Motor neuron (in vitro differentiated cells): ENCODE results near the gene ATL2. TPM values are rescaled to one million over a fixed set of nuclear protein-coding genes. Genes with fewer than 3 reads are reported as not detected.

Experiments used
- ATAC-seq, 8 experiments: fragments of 200-7000 bp; cut with Tn5 transposase; replicated peaks in 6 of 8; 2 replicates each; pipeline ENCODE4 v1.8.0; 2021; ENCODE audit warnings: mild to moderate bottlenecking in 8 of 8, moderate library complexity in 8 of 8
- H3K27ac ChIP-seq, 2 donors: fragments of 250-450 bp; sonication (Bioruptor Pico); 2 replicates each; pipeline ENCODE4 v1.9.0; 2021; ENCODE audit warnings: antibody characterized with exemption in 2 of 2, mild to moderate bottlenecking in 2 of 2, moderate library complexity in 1 of 2
- H3K4me1 ChIP-seq, 2 donors: fragments of 250-450 bp; sonication (Bioruptor Pico); replicated peaks in 1 of 2; 2 replicates each; pipeline ENCODE4 v1.6.1; 2021; ENCODE audit warnings: antibody characterized with exemption in 2 of 2, mild to moderate bottlenecking in 2 of 2, moderate library complexity in 1 of 2
- H3K4me3 ChIP-seq, 5 donors: fragments of 250-450 bp; sonication (Bioruptor Pico); 2 replicates each; pipeline ENCODE4 v1.9.0; 2021; ENCODE audit warnings: antibody characterized with exemption in 5 of 5, mild to moderate bottlenecking in 5 of 5, moderate library complexity in 4 of 5
- WGBS, 10 experiments: fragments of 450-650 bp; shearing (Covaris generic); methylation state at CpG; one replicate each; pipeline ENCODE4 v1.0.0; 2022; 5-methylcytosine and 5-hydroxymethylcytosine counted together
- in situ Hi-C, 9 experiments: fragments of 400-800 bp; cut with MboI; loops; one replicate each; pipeline ENCODE4 v1.15.0; 2021; ENCODE audit warnings: low sequenced_read_pairs in 9 of 9, low pct_unique_long_range_greater_than_20kb in 2 of 9; ENCODE audit not compliant: unreplicated experiment in 9 of 9
- total RNA-seq, 8 experiments: library from RNA; unstranded; fragments of 300-600 nt; gene quantifications; 2 replicates each; pipeline versions ENCODE4 v1.2.3 to v1.2.4, GENCODE V29; 2022

The ATL2 gene
- total RNA-seq, 8 experiments from 2014 or later = 21.7 to 76.5 (median 49.1) TPM

DNA sequence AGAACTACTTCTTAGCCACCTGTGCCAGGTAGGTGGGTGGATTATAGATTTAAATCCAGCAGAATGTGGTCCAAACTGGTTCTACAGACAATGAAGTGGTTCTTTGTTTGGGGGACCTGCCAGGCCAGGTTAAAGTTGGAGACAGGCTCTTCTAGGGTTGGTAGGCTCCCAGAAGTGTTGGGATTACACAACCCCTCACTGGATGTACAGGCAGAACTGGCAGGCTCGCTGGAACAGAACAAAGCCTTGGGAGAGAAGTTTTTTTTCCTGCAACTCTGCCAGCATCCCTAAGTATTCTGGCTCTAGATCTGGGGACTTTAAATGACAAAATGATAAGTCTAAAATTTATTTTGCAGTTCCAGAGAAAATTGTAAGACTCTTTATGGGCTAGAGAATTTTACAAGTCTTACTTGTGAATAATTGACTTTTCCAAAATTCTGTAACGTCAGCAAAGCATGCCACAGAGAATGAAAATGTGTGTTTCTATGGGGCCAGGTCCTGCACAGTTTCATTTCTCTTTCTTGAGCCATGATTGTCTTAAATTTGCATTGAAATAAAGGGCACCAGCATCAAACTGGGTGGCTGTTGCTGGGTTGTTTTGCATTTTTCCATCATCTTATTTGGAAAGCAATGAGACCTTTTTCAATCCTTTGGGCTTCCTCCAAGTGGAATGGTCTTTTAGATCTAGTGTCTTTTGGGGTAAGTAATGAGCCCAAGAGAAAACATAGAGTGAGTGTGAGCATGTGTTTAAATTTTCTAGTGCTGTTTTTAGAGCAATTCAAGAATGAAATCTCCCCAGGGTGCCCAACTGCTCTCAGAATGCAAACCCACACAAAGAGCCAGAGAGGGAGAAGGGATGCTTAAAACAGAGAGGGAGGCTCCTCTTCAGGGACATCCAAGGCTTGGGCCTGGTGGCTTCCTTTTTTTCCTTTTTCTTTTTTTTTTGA, 32.4 kb upstream of the ATL2 start:
- in situ Hi-C loops = no loop called here

GRCh38 chr2:38407111-38407682, 30.1 kb upstream of the ATL2 start:
- no peak overlapping the region for H3K4me3 ChIP-seq
- no peak overlapping the region for H3K27ac ChIP-seq
- peaks cover 0 to 3% of the 10 kb centered on the region in 2 donors for H3K4me1 ChIP-seq
- ATAC-seq = peak in 1 of 8 experiments; percentile 79
- 20 to 100% (median 71%) methylated on average over 1 to 3 of the region's 4 CpGs; no CpG with 5 or more reads in 2 of the 10 experiments for WGBS, 10 experiments
- in situ Hi-C loops = no loop called here

More for the DNA sequence above, 32.4 kb upstream of the ATL2 start:
- no peak overlapping the region for H3K4me3 ChIP-seq
- no peak overlapping the region for H3K27ac ChIP-seq
- WGBS, 10 experiments = 0 to 67% (median 14%) methylated on average over 1 to 2 of the region's 2 CpGs; no CpG with 5 or more reads in 1 of the 10 experiments
- peaks cover 0 to 3% of the 10 kb centered on the region in 2 donors for H3K4me1 ChIP-seq
- ATAC-seq = no peak

DNA sequence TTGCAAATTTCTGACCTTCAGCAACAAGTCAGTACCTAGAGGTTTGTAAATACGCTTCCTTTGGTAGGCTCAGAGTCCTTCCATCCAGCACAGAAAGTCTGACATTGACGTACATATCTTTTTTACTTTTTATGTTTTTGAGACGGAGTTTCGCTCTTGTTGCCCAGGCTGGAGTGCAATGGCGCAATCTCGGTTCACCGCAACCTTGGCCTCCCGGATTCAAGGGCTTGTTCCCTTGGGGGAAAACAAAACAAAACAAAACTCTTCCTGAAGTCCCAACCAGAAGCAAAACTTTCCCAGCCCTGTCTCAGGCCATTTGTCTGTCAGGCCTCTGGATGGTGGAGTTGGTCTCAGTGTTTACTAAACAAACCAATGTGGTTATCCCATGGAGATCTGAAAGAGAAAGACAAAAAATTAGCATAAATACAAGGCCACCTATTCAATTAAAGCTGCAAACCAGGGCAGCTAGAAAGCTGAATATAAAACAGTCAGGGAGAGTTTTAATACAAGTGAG, 29.6 kb upstream of the ATL2 start:
- peak in 2 of 8 experiments; percentile 15 to 29 for ATAC-seq
- 66 to 84% (median 82%) methylated on average over 3 to 8 of the region's 8 CpGs; no CpG with 5 or more reads in 4 of the 10 experiments for WGBS, 10 experiments
- Histone ChIP-seq H3K4me1 (peaks cover 0 to 3% of the 10 kb centered on the region in 2 donors), H3K27ac (no peak overlapping the region), H3K4me3 (no peak overlapping the region)
- in situ Hi-C loops = no loop called here

- in situ Hi-C loops = no loop called here
- no peak for ATAC-seq
- WGBS, 10 experiments = 67 to 100% (median 88%) methylated on average over 1 to 9 of the region's 9 CpGs; no CpG with 5 or more reads in 1 of the 10 experiments
- Histone ChIP-seq H3K4me3 (no peak overlapping the region), H3K27ac (no peak overlapping the region), H3K4me1 (peaks cover 0 to 3% of the 10 kb centered on the region in 2 donors)
These were observed 29.0 kb upstream of the ATL2 start for GRCh38 chr2:38405917-38406596.

DNA sequence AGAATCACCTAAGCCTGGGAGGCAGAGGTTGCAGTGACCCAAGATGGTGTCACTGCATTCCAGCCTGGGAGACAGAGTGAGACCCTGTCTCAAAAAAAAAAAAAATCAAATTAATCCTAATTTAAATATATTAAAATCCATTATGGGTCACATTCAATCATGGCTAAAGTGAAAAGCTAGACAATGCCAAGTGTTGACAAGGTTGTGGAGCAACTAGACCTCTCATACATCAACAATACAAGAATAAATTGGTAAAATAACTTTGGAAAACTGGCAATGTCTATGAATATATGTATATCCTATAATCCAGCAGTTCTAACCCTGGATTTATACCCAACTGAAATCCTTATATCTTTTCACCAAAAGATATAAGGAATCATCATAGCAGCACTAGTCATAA, 23.4 kb upstream of the ATL2 start:
- Histone ChIP-seq H3K4me1 (no peaks in the 10 kb centered on the region), H3K27ac (no peak overlapping the region), H3K4me3 (no peak overlapping the region)
- in situ Hi-C loops = no loop called here
- no peak for ATAC-seq

GRCh38 chr2:38398739-38399138, 21.7 kb upstream of the ATL2 start:
- Histone ChIP-seq H3K27ac (no peak overlapping the region), H3K4me3 (no peak overlapping the region), H3K4me1 (peaks cover 0 to 8% of the 10 kb centered on the region in 2 donors)
- WGBS, 10 experiments = 0 to 100% (median 89%) methylated on average over 1 to 4 of the region's 4 CpGs; no CpG with 5 or more reads in 1 of the 10 experiments
- no peak for ATAC-seq
- in situ Hi-C loops = no loop called here

GRCh38 chr2:38394903-38395341, 17.8 kb upstream of the ATL2 start:
- H3K4me3 ChIP-seq = no peak overlapping the region
- in situ Hi-C loops = no loop called here
- WGBS, 10 experiments = 2 to 74% (median 46%) methylated on average over 2 to 5 of the region's 5 CpGs
- no peak overlapping the region for H3K27ac ChIP-seq
- peaks cover 9 to 14% of the 10 kb centered on the region in 2 donors for H3K4me1 ChIP-seq
- peak in 5 of 8 experiments; percentile 31 to 98 (median 79) for ATAC-seq

DNA sequence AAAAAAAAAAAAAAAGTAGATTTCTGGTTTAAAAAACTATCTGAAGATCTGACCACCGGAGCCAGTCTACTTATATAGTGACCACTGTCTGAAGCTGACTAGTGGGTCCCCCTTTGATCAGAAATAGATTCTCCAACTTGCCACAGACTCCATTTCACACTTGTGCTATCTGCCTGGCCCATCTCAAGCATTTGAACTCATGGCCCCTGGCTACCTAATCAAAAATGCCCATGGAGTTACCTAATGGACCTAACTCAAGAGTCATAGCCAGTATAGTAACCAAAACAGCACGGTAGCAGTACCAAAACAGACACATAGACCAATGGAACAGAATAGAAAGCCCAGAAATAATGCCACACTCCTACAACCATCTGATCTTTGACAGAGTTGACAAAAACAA, 17.0 kb upstream of the ATL2 start:
- WGBS, 10 experiments = 85 to 100% (median 100%) methylated on average over 1 to 2 of the region's 2 CpGs; no CpG with 5 or more reads in 4 of the 10 experiments
- Histone ChIP-seq H3K4me3 (no peak overlapping the region), H3K4me1 (peaks cover 9 to 14% of the 10 kb centered on the region in 2 donors), H3K27ac (no peak overlapping the region)
- in situ Hi-C loops = no loop called here
- no peak for ATAC-seq

DNA sequence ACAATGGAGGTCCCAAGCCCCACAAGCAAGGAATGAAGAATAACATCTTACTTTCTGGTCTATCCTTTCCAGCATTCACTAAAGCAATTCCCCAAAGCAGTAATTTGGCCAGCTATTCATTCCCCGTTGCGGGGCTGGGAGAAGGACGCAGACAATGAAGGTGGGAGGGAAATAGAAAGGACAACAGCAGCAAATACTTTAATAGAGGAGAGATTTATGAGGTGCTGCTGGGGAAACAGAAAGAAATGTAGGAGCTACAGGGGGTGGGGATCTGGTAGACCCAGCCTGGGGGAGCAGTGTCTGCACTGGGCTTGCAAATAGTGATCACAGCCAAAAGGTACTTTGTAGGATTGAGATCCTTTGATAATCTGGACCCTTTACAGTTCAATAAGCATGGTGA, 13.9 kb upstream of the ATL2 start:
- ATAC-seq = peak in 4 of 8 experiments; percentile 33 to 71 (median 46)
- Histone ChIP-seq H3K4me3 (no peak overlapping the region), H3K4me1 (peaks cover 9 to 14% of the 10 kb centered on the region in 2 donors), H3K27ac (no peak overlapping the region)
- in situ Hi-C loops = no loop called here
- WGBS, 10 experiments = 6 to 67% (median 12%) methylated on average over 2 to 3 of the region's 3 CpGs; no CpG with 5 or more reads in 4 of the 10 experiments

DNA sequence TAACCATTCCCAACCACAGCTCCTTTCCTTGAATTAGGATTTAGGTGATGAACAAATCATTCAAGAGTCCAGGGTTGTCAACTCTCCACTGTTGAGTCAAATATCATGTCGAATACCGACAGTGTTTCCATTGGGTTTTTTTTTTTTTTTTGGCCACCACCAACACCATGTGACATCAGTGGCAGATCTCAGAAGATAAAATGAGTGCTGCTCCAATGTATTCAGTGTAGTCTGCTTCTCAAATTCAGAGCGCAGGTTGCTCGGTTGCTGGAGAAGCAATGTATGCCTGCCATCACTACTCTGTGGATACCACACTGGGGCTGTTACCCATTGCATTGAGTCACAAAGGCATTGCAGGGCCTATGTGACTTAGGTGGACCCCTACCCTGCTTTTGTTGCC, 10.8 kb upstream of the ATL2 start:
- Histone ChIP-seq H3K27ac (no peak overlapping the region), H3K4me1 (peaks cover 6 to 9% of the 10 kb centered on the region in 2 donors), H3K4me3 (no peak overlapping the region)
- no peak for ATAC-seq
- 21 to 100% (median 93%) methylated on average over 1 to 4 of the region's 4 CpGs; no CpG with 5 or more reads in 2 of the 10 experiments for WGBS, 10 experiments
- in situ Hi-C loops = no loop called here

- in situ Hi-C loops = no loop called here
- ATAC-seq = no peak
- no peak overlapping the region for H3K4me3 ChIP-seq
- H3K27ac ChIP-seq = no peak overlapping the region
- WGBS, 10 experiments = 0 to 100% (median 76%) methylated on average over 1 to 5 of the region's 7 CpGs; no CpG with 5 or more reads in 3 of the 10 experiments
- H3K4me1 ChIP-seq = peaks cover 6 to 9% of the 10 kb centered on the region in 2 donors
These were observed 9.7 kb upstream of the ATL2 start for GRCh38 chr2:38386821-38387220.

DNA sequence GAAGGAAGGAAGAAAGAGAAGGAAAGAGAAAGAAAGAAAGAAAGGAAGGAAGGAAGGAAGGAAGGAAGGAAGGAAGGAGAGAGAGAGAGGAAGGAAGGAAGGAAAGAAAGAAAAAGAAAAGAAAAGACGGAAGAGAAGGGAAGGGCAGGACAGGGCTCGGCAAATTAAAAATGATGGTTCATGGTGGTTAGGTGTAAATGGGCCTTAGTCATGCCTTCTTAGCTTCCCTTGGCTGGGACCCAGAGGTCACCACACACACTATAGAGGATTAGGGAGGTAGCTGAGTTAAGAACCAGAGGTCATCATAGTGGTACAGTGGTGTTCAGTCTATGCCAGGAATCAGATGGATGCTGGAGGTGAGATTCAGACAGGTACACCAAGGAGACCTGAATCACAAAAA, 9.3 kb upstream of the ATL2 start:
- in situ Hi-C loops = no loop called here
- no peak for ATAC-seq
- H3K4me3 ChIP-seq = no peak overlapping the region
- no peak overlapping the region for H3K27ac ChIP-seq
- WGBS, 10 experiments = 61 to 100% (median 95%) methylated on average over 1 to 2 of the region's 2 CpGs; no CpG with 5 or more reads in 3 of the 10 experiments
- peaks cover 9 to 10% of the 10 kb centered on the region in 2 donors for H3K4me1 ChIP-seq
